HG02938 (cell line): ENCODE results near the gene MKX.
"Not testable (repeated sequence)": the region's sequence is repeated elsewhere in the genome, so short reads cannot be mapped to it uniquely, and the experiment has no call there.

ENCODE experiments used
- ATAC-seq: cut with Tn5 transposase; IDR thresholded peaks from one replicate; pipeline ENCODE4 v1.9.1; 2021; ENCODE audit warnings: mild to moderate bottlenecking, moderate library complexity; ENCODE audit not compliant: unreplicated experiment

The MKX gene

GRCh38 chr10:27695088-27695487 is 50.5 kb downstream of the MKX start:
- ATAC-seq, result no peak

GRCh38 chr10:27692663-27693062 is 53.0 kb downstream of the MKX start:
- no peak for ATAC-seq

- no peak for ATAC-seq
Measured at GRCh38 chr10:27688991-27689390, 56.6 kb downstream of the MKX start.

GRCh38 chr10:27688276-27688675 is 57.3 kb downstream of the MKX start:
- no peak for ATAC-seq

GRCh38 chr10:27687743-27688142 is 57.9 kb downstream of the MKX start:
- no peak for ATAC-seq

- no peak for ATAC-seq
Measured at GRCh38 chr10:27687326-27687725, 58.3 kb downstream of the MKX start.

GRCh38 chr10:27685681-27686080 is 59.9 kb downstream of the MKX start:
- ATAC-seq, result no peak

- ATAC-seq, result no peak
Measured at GRCh38 chr10:27683226-27683625, 62.4 kb downstream of the MKX start.

- ATAC-seq, result not testable (repeated sequence)
Measured at GRCh38 chr10:27681795-27682194, 63.8 kb downstream of the MKX start.

GRCh38 chr10:27680691-27681605 is 64.7 kb downstream of the MKX start:
- no peak for ATAC-seq

GRCh38 chr10:27680006-27680557 is 65.5 kb downstream of the MKX start:
- ATAC-seq, result no peak

GRCh38 chr10:27679369-27679912 is 66.2 kb downstream of the MKX start:
- no peak for ATAC-seq

- no peak for ATAC-seq
Measured at GRCh38 chr10:27678166-27678565, 67.5 kb downstream of the MKX start.

GRCh38 chr10:27673065-27673464 is 72.6 kb downstream of the MKX start:
- no peak for ATAC-seq

GRCh38 chr10:27671821-27672220 is 73.8 kb downstream of the MKX start:
- no peak for ATAC-seq

GRCh38 chr10:27664461-27664860 is 81.2 kb downstream of the MKX start:
- ATAC-seq, result no peak

- no peak for ATAC-seq
Measured at GRCh38 chr10:27663621-27664020, 82.0 kb downstream of the MKX start.

- ATAC-seq, result no peak
Measured at GRCh38 chr10:27661514-27662286, 83.9 kb downstream of the MKX start.

GRCh38 chr10:27660711-27661110 is 84.9 kb downstream of the MKX start:
- no peak for ATAC-seq

GRCh38 chr10:27660268-27660667 is 85.4 kb downstream of the MKX start:
- no peak for ATAC-seq

- no peak for ATAC-seq
Measured at GRCh38 chr10:27659786-27660185, 85.8 kb downstream of the MKX start.
